HG02840 (cell line): ENCODE results near the gene GREB1L.

ENCODE experiments used
- ATAC-seq: cut with Tn5 transposase; IDR thresholded peaks from one replicate; pipeline ENCODE4 v1.9.1; 2021; ENCODE audit warnings: mild to moderate bottlenecking, moderate library complexity, moderate number of reproducible peaks; ENCODE audit not compliant: unreplicated experiment, low FRiP score

The GREB1L gene

DNA sequence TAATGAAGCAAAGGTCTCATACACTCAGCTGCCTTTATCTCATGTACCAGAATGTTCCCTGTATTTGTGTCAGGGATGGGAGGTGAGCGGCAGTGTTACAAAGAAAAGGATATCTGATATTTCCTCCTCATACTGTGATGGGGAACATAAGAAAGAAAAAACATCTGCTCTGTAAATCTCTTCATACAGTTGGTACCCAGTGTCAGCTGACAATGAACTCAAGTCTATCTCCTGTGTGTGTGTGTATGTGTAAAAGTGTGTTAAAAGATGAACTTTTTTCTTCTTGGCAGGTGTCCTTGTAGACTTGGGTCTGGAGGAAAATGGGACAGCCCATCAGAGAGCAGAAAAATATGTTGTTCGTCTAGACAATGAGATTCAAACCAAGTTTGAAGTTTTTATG is 230.7 kb downstream of the GREB1L start:
- no peak for ATAC-seq

DNA sequence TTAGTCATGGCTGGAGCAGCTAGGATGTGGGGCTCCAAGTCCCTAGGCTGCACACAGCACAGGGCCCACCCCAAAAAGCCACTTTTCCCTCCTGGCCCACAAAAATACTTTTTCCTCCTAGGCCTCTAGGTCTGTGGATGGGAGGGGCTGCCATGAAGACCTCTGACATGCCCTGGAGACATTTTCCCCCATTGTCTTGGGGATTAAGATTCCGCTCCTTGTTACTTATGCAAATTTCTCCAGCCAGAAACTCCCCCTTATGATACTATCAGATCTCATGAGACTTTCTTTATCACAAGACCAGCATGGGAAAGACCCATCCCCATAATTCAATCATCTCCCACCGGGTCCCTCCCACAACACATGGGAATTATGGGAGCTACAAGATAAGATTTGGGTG is 232.6 kb downstream of the GREB1L start:
- no peak for ATAC-seq

DNA sequence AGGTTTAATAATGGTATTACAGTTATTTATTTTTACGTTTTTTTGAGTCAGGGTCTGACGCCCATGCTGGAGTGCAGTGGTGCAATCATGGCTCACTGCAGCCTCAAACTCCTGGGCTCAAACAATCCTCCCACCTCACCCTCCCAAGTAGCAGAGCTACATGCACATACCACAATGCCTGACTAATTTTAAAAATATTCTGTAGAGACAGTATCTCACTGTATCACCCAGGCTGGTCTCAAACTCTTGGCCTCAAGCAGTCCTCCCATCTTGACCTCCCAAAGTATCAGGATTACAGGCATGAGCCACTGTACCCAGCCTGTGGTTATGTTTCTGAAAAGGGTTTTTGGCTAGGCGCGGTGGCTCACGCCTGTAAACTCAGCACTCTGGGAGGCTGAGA is 237.7 kb downstream of the GREB1L start:
- no peak for ATAC-seq

DNA sequence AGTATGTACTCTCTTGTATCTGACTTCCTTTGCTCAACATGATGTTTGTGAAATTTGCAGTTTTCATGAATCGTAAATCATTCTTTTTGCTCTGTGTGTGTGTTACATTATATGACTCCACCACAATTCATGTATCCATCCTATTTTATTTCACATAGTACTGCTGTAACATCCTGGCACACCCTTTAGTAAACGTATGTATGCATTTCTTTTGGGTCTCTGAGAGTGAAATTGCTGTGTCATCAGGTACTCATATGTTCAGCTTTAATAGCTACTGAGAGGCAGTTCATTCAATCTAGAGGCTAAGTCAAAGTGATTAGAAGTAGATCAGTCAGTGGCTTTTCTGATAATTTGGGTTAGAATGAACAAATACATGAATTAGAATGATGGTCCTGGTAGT is 239.7 kb downstream of the GREB1L start:
- ATAC-seq, result no peak

DNA sequence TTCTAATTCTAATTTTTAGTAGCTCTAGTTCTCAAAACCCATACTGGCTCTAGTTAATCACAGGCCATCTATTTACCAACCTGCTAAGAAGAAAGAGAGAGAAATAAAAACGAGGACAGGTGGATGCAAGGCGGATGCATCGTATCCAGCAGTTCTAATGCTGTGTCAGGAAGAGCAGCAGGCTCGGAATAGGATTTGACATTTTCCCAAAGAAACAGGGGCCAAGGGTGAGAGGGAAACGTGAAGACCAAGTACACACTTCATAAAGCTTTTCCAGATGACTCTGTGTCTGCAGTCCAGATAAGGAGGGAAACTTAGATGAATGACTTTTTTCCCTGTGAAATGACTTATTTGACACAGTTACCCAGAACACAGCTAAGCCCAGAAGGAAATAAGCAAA is 241.0 kb downstream of the GREB1L start:
- ATAC-seq, result no peak

DNA sequence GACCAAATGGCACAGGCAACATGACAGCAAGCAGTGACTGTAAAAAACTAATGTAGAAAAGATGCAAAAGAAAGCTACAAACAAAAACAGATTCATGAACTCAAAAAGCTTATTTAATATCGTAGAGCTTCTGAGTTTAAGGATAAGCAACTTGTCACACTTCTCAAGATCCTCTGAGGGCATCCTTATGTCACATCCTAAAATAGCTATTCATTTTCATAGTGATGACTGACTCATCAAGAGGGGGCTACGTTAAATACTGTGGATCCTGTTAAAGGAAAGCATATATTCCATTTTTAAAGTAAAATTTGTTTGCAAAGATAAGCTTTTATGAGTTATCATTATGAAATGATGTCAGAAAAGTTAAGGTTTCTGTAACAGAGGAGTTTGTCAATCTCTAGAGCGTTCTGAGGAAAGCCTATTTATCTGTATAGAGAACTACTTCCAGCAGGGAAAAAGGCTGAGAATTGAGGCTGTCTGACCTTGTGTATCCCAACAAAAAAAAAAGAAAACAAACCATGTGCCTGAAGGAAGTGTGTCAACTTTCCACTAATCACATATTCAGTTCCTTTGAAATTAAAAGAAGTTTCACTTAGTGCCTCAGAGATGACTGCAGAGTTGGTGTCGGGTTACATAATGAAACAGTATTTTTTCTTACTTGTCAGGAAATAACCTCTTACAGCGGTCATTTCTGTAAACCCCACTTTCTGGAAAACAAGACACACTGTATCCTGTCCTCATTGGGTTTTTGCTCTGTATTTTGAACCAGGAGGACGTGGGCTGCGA is 243.0 kb downstream of the GREB1L start:
- no peak for ATAC-seq

DNA sequence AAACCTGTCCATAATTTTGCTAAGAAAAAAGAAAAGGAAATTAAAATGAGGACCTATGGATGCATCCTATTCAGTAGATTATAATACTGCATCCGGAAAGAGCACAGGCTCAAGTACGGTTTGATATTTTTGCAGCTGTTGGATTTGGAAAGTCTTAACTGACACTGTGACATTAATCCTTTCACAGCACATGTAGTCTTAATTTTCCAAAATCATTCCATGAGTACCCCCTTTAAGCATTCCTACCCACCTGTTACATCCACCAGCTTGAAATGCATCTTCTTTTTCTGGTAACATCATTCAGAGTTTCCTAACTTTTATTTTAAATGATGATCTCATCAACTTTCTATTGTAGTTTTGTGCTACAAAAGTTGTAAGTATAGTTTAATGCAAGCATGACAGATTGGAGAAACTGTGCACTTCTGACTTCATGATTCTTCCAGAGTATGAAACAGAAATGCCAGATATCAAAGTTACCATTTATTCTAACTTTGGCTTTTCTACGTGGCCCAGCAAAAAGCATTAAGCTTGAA is 244.9 kb downstream of the GREB1L start:
- ATAC-seq, result no peak

DNA sequence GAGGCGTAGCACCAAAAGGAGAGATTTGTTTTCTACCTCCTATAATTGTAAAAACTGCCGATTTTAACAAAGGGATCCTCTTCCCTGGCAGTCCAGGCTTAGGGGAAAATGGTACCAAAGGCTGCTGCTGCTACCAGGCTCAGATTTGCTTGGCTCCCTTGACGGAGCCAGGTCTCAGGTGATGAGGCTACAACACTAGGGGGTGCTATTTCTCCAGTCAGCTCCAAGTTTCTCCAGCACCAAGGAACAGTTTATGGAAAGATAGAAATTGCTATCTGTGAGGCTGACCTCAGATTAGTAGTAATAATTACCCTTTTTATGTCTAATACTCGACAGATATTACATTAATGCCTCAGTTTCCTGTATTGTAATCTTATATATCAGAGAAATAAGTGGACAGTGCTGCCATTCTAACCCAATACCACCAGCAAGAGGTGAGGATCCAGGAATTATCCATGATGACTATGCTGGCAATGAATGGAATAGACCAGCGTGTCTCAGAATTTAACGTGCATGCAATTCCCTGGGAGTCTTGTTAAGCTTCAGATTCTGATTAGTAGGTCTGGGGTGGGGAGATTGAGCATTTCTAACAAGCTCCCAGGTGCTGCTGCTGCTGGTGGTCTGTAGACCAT is 247.2 kb downstream of the GREB1L start:
- ATAC-seq, result no peak

DNA sequence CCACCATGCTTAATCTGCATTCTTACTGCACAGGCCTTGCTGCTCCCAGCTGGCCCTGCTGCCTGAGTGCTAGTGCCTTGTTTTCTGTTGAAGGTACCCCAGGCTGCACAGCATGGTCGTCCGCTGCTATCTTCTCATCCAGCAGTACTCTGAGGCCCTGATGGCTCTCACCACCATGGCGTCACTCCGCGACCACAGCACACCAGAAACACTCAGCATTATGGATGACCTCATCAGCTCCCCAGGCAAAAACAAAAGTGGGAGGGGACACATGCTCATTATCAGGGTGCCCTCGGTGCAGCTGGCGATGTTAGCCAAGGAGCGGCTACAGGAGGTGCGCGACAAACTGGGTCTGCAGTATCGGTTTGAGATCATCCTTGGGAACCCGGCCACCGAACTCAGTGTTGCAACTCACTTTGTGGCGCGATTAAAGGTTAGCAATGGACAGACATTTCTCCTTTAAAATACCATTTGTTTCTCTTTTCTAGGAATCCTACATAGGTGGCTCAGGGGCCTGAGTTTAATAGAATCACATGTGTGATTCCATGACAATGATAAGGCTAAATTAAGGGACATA is 248.0 kb downstream of the GREB1L start:
- ATAC-seq, result no peak

DNA sequence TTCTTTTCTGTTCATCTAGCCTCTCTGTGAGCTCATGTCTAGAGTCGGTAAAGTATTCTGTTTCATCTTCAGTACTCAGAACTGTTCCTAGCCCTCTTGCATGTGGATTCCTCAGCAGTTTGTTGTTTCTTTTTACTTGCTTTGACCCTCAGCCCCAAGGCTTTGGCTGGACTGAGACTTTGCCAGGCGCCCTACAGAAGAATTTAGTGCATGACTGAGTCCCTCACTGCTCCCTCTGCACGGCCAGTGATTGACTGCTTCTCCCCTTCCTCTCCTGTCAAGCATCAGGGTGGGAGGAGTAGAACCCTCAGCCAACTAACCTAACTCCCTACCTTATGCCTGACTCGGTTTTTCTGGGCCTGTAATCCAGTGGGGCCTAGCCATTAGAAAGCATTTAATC is 248.7 kb downstream of the GREB1L start:
- no peak for ATAC-seq

DNA sequence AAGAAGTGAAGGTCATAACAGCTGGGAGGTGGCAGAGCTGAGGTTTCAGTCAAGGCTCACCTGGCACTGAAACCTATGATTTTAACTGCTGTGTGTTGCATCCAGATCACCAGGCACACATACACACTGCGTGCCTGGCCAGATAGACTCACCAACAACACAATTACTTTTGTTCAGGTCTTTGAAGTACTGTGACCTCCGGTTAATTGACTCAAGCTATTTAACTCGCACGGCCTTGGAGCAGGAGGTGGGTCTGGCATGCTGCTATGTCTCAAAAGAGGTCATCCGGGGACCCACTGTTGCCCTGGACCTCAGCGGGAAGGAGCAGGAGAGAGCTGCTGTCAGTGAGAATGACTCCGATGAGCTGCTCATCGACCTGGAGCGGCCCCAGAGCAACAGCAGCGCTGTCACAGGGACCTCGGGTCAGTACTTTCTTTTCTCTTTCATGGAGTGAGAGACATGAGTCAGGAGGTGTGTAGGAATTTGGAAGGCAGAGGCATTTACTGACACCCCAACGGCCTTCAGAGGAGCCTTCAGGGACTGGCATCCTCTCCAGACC is 254.3 kb downstream of the GREB1L start:
- no peak for ATAC-seq

DNA sequence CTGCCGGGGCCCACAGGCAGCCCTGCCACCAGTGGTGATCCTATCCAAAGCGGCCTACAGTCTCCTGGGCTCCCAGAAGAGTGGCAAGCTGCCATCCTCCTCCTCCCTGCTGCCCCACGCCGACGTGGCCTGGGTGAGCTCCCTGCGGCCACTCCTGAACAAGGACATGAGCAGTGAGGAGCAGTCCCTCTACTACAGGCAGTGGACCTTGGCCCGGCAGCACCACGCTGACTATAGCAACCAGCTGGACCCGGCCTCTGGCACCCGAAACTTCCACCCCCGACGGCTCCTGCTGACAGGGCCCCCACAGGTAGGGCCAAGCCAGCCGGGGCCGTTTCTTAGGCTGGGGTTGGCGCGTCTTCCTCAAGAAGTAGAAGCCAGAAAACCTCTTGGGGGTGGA is 258.0 kb downstream of the GREB1L start:
- no peak for ATAC-seq

DNA sequence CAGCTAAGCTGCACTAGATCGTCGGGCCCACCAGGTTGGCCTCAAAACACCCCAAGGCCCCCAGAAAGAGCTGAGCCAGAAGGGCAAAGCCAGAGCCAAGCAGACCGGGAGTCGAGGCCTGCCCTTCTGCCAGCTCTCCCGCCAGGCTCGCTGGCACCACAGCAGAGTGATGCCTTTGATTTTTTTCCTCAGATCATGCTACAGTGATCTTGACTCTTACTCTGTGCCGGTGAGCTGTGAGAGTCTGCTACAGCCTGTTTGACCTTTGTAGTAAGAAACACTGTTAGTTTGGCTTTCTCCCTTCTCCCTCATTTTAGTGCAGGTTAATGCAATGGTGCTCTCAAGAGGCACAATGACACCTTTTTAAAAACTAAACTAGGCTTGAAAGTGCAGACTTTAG is 260.6 kb downstream of the GREB1L start:
- ATAC-seq, result no peak

DNA sequence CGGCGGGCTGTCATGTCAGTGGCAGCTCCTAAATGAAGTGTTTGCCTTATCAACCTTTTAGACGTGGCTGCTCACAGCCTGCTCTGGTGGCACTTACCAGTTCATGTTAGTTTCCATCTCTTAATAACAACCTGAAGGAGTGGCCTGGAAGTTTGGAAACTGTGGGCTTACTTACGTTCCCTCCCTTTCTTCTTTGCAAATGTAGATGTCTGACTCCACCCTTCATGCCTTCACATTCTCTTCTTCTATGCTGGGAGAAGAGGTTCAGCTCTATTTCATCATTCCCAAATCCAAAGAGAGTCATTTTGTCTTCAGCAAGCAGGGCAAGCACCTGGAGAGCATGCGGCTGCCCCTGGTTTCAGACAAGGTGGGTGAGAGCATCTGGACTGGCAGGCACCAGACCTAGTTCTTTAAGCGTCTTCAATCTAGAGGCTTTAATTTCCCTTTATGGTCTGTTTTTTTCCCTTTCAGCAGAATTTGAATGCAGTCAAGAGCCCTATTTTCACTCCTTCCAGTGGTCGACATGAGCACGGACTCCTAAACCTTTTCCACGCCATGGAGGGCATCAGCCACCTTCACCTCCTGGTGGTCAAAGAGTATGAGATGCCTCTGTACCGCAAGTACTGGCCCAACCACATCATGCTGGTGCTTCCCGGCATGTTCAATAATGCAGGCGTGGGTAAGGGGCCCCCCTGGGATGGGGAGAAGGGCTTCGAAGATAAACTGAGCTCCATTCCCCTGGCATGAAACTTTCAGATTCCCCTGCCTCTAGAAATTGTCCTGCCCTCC is 266.1 kb downstream of the GREB1L start:
- no peak for ATAC-seq

DNA sequence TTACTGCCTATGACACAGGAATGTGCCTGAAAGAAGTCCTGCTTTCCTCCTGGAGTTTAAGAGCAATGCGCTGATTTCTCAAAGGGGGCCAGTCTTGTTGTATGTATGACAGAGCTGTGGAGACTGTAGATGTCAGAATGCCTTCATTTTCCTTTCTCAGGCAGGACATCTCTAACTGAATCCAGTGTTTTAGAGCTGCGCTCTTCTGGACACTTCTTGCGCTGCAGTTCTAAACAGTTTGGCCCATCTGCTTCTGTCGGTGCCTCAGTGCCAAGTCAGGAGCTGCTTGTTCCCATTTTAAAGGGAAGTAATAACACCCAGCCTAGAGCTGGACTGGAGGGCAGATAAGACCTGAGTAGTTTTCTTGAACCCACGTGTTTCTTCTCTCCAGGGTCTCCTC is 267.0 kb downstream of the GREB1L start:
- ATAC-seq, result no peak

DNA sequence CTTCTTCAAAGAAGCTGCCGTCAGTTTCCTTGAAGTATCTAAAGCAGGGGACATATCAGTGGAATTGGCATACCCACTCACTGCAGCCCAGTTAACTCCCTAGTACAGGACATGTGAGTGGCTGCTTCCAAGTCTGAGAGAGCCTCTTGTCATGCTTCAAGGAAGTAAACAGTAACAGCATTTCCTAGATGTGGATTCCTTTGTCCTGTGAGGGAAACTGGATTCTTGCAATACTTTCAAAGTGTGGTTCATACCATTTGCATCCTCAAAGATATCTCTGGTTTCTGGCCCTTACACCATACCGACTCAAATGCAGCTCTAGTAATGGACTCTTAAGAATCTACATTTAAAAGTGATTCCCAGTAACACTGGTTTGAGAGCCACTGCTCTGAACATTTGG is 271.3 kb downstream of the GREB1L start:
- ATAC-seq, result no peak

DNA sequence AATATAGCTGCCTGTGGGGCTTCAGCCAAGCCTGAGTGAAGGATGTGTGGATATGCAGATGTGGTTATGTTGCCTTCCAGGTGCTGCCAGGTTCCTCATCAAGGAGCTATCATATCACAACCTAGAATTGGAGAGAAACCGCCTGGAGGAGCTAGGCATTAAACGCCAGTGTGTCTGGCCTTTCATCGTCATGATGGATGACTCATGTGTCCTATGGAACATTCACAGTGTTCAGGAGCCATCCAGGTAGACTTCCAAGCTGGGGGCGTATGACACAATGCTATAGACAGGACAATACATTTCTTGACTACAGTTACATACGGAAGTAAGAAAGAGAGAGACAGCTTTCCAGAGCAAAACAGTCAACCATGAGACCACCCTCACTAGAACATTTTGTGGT is 271.7 kb downstream of the GREB1L start:
- ATAC-seq, result no peak

DNA sequence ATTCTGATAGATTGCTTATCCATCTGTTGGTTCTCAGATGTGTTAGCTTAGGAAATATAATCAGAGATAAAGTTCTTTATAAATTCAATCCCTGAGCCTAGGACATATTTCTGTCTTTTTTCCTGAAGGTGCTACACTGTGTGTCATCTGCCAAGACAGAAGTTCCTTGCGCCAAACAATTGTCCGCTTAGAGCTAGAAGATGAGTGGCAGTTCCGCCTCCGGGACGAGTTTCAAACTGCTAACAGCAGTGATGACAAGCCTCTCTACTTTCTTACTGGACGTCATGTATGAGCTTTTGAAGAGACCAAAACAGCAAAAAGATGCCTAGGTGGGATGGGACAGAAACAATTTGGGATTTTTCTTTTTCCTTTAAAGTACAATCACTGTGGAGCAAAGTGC is 280.5 kb downstream of the GREB1L start:
- no peak for ATAC-seq

DNA sequence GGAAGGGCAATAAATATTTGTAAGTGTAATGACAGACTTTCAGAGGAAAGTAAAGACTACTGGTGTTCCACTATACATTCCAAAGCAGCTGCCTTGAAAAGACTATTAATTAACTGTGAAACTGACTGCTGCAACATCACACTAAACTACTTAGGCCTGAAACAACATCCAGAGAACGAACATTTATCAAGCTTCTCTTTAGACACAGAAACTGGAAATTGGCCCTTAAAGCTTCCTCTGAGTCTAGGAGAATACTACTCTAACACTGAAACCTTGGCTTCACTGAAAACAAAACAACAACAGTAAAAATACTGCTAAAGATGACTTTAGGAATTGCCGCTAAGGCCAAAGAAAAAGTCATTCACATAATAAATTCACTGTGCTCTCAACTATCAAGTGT is 283.9 kb downstream of the GREB1L start:
- ATAC-seq, result no peak

DNA sequence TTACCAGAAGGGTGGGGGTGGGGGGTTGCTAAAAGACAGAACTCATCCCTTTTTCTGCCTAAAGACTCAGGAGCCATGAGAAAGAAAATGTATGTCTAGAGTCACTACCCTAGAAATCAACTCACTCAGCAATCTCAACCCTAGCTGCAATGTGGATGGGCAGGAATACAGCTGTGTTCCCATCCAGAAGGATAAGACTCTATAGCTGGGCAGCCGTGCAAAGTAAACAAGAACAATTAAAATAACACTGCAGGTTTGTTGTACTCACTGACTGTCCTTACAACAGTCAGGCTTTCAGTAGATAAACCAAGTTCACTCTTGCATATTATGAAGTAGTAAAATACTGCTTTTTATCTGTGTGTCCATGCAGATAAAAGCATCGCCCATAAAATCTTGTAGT is 284.4 kb downstream of the GREB1L start:
- no peak for ATAC-seq

DNA sequence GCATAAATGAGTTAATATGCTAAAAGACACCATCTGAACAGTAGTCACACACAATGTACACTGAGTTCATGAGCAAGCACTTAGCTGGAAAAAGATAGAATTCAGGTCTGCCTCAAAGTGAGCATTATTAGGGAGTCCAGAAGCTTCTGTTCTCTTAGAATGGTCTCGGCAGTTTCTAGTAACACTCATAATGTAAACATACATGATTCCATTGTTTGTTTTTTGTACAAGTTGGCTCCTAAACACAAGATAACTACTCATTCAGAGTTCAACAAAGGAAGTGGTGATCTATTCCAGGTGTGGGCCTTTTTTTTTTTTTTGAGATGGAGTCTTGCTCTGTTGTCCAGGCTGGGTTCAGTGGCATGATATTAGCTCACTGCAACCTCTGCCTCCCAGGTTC is 292.3 kb downstream of the GREB1L start:
- ATAC-seq, result no peak
